Activated CD8-positive, alpha-beta memory T cell treated with anti-CD3 and anti-CD28 coated beads, Interleukin-2, amount 10 ng/mL, durations not matched to agents 7 days and 5 days (primary cell): ENCODE measurements around the gene PUS1. TPM values are rescaled to one million over a fixed set of nuclear protein-coding genes. Genes with fewer than 3 reads are reported as not detected.

Experiments used
- total RNA-seq, 2 experiments: library from RNA; stranded (reverse); gene quantifications; one replicate each; pipeline ENCODE4 v1.2.3, GENCODE V29; 2021

The PUS1 gene
- total RNA-seq, 2 experiments from 2014 or later: 64.2 to 69.3 TPM

Other genes with a start within 250 kb of the PUS1 start
- gene SFSWAP, start 218.2 kb upstream of the PUS1 start, total RNA-seq: 10 to 100 TPM; 54.9 to 55.9 TPM
- gene MMP17, start 100.9 kb upstream of the PUS1 start, total RNA-seq: not detected
- gene ULK1, start 34.7 kb upstream of the PUS1 start, total RNA-seq: 10 to 100 TPM; 20.2 to 24.4 TPM
- 10 to 100 TPM; 54.1 to 68.0 TPM for gene EP400, start 20.7 kb downstream of the PUS1 start, total RNA-seq
- 10 to 100 TPM; 24.4 to 30.5 TPM for gene DDX51, start 215.0 kb downstream of the PUS1 start, total RNA-seq
- 10 to 100 TPM; 38.0 to 42.9 TPM for gene NOC4L, start 215.2 kb downstream of the PUS1 start, total RNA-seq